Muscle layer of colon (tissue), 2 donors: ENCODE data around the gene LPIN1.
"Not testable (repeated sequence)": the region's sequence is repeated elsewhere in the genome, so short reads cannot be mapped to it uniquely, and the experiment has no call there.

Experiments used
- H3K27ac ChIP-seq: one replicate; pipeline ENCODE4 v1.7.0; 2013; ENCODE audit warnings: low read depth, mild to moderate bottlenecking, low read length, moderate library complexity
- H3K27me3 ChIP-seq, 2 donors: one replicate each; pipeline ENCODE4 v1.7.0; 2013; ENCODE audit warnings: low read length in 2 of 2, mild to moderate bottlenecking in 2 of 2; ENCODE audit not compliant: insufficient read depth in 2 of 2, control insufficient read depth in 1 of 2
- H3K36me3 ChIP-seq: one replicate; pipeline ENCODE4 v1.7.0; 2013; ENCODE audit warnings: mild to moderate bottlenecking, low read length; ENCODE audit not compliant: insufficient read depth
- H3K4me1 ChIP-seq: one replicate; pipeline ENCODE4 v1.7.0; 2013; ENCODE audit warnings: mild to moderate bottlenecking, low read length; ENCODE audit not compliant: insufficient read depth
- H3K4me3 ChIP-seq, 2 donors: one replicate each; pipeline ENCODE4 v1.7.0; 2013; ENCODE audit warnings: low read length in 2 of 2, low read depth in 1 of 2, mild to moderate bottlenecking in 1 of 2, moderate library complexity in 1 of 2
- H3K9ac ChIP-seq: one replicate; pipeline ENCODE4 v1.7.0; 2013; ENCODE audit warnings: low read length
- H3K9me3 ChIP-seq: one replicate; pipeline ENCODE4 v1.7.0; 2013; ENCODE audit warnings: mild to moderate bottlenecking, low read length
- donor health status: abdominal sarcoma.
- donor health status: Adenocarcinoma of cecum.

LPIN1 gene

GRCh38 chr2:11737852-11738251 lies 8.6 kb upstream of the LPIN1 start:
- H3K4me1 ChIP-seq, H3K4me3 ChIP-seq, H3K9me3 ChIP-seq, H3K27ac ChIP-seq, H3K36me3 ChIP-seq, H3K9ac ChIP-seq, H3K27me3 ChIP-seq: not testable (repeated sequence)

DNA sequence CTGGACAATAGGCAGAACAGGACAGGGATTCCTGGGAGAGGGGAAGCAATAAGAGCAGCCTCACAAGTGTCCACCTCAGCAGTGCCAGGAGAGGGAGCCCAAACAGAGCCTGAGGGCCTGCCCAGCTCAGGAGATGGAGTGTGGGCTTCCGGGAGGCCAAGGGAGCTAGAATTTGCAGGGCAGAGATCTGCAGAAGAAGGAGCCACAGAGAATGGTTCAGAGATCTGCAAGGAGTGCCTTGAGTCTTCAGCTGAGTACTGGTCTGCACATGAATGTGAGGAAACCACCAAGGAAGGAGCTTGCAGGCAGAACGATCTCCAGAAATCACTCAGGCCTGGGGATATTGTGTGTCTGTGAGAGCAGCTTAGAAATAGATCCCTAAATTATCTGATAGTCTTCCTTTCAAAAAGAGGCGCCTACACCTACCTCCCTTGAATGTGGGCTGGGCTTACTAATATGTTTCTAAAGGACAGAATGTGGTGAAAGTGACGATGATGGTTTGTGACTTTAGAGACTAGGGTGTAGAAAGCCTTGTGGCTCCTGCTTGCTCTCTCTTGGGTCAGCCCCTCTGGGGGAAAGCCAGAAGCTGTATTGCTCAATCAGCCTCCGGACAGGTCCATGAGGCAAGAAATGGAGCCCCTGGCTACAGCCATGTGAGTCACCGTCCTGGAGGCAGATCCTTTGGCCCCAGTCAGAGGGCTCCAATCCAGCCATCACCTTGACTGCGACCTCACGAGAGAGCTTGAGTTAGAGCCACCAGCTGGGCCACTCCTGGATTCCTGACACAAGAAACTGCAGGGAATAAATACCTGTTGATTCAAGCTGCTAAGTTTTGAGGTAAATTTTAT lies 7.6 kb upstream of the LPIN1 start:
- H3K9ac ChIP-seq = no peak overlapping the region
- H3K4me1 ChIP-seq = peaks cover 4% of the 10 kb centered on the region
- no peaks in the 10 kb centered on the region for H3K27me3 ChIP-seq
- no peak overlapping the region for H3K27ac ChIP-seq
- H3K4me3 ChIP-seq = no peak overlapping the region
- no peaks in the 10 kb centered on the region for H3K9me3 ChIP-seq
- H3K36me3 ChIP-seq = no peaks in the 10 kb centered on the region

DNA sequence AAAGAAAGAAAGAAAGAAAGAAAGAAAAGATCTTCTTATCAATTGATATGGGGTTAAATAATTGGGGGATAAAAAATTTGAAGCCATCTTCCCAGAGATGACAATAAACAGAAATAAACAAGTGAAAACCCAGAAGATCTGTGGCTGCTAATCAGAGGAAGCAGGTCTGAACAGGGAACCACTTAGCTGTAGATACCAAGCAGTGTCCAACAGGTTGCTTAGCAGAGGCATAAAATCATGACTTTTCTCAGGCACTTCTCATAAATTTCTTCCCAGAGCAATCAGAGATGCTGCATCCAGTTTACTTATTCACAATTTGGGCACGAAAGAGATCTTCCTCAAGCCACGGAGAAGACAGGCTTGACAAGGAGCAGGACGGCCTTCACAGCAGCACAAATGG lies 5.7 kb upstream of the LPIN1 start:
- Histone ChIP-seq H3K36me3 (no peaks in the 10 kb centered on the region), H3K9me3 (no peaks in the 10 kb centered on the region), H3K27ac (no peak overlapping the region), H3K4me1 (peaks cover 16% of the 10 kb centered on the region), H3K9ac (no peak overlapping the region), H3K27me3 (no peaks in the 10 kb centered on the region), H3K4me3 (no peak overlapping the region)

DNA sequence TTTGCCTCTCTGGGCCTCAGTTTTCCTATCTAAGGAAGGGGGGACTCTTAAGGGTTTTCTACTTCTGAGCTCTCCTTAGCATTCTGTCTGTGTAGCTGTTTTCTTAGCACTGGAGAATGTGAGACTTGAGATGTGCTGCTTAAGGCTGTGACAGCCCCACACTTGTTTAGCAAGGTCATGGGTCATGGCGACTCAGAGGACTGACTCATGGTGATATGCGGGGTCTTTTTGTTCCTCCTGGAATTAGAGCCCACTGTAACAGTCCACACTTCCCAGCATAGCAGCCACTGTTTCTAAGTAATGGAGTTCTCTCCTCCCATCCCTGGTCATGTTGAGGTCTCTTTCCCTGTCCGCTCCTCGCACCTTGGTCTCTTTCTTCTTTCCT lies 4.1 kb upstream of the LPIN1 start:
- Histone ChIP-seq H3K27me3 (no peaks in the 10 kb centered on the region), H3K27ac (no peak overlapping the region), H3K36me3 (no peaks in the 10 kb centered on the region)

GRCh38 chr2:11742702-11743357 lies 3.6 kb upstream of the LPIN1 start:
- Histone ChIP-seq H3K4me3 (no peak overlapping the region), H3K4me1 (peaks cover 29% of the 10 kb centered on the region), H3K27ac (no peak overlapping the region), H3K36me3 (no peaks in the 10 kb centered on the region), H3K9me3 (no peaks in the 10 kb centered on the region), H3K9ac (no peak overlapping the region), H3K27me3 (no peaks in the 10 kb centered on the region)

More for the DNA sequence above, 4.1 kb upstream of the LPIN1 start:
- Histone ChIP-seq H3K9me3 (no peaks in the 10 kb centered on the region), H3K4me3 (no peak overlapping the region), H3K9ac (no peak overlapping the region), H3K4me1 (peaks cover 24% of the 10 kb centered on the region)

GRCh38 chr2:11743366-11743765 lies 3.1 kb upstream of the LPIN1 start:
- Histone ChIP-seq H3K27ac (peak overlapping the region; percentile 16), H3K27me3 (no peaks in the 10 kb centered on the region), H3K9ac (peak overlapping the region; percentile 7), H3K36me3 (no peaks in the 10 kb centered on the region), H3K4me3 (peak overlapping the region in 1 of 2 donors; percentile 29), H3K4me1 (peaks cover 35% of the 10 kb centered on the region), H3K9me3 (no peaks in the 10 kb centered on the region)

GRCh38 chr2:11743846-11744553 lies 2.4 kb upstream of the LPIN1 start:
- H3K27me3 ChIP-seq = no peaks in the 10 kb centered on the region
- H3K27ac ChIP-seq = peak overlapping the region; percentile 60
- H3K9me3 ChIP-seq = no peaks in the 10 kb centered on the region
- peak overlapping the region; percentile 7 for H3K9ac ChIP-seq
- peak overlapping the region in 1 of 2 donors; percentile 29 for H3K4me3 ChIP-seq
- no peaks in the 10 kb centered on the region for H3K36me3 ChIP-seq
- H3K4me1 ChIP-seq = peaks cover 40% of the 10 kb centered on the region

GRCh38 chr2:11744631-11745394 lies 1.6 kb upstream of the LPIN1 start:
- peak overlapping the region in 1 of 2 donors; percentile 29 for H3K4me3 ChIP-seq
- H3K9me3 ChIP-seq = no peaks in the 10 kb centered on the region
- H3K9ac ChIP-seq = no peak overlapping the region
- H3K36me3 ChIP-seq = no peaks in the 10 kb centered on the region
- peak overlapping the region; percentile 60 for H3K27ac ChIP-seq
- peaks cover 40% of the 10 kb centered on the region for H3K4me1 ChIP-seq
- H3K27me3 ChIP-seq = no peaks in the 10 kb centered on the region

GRCh38 chr2:11745613-11746375 lies 638 bp upstream of the LPIN1 start:
- Histone ChIP-seq H3K9me3 (no peaks in the 10 kb centered on the region), H3K4me3 (peak overlapping the region; percentile 53 to 78), H3K9ac (peak overlapping the region; percentile 25), H3K27me3 (no peaks in the 10 kb centered on the region), H3K27ac (peak overlapping the region; percentile 53), H3K36me3 (no peaks in the 10 kb centered on the region), H3K4me1 (peaks cover 40% of the 10 kb centered on the region)

- Histone ChIP-seq H3K27ac (peak overlapping the region; percentile 76), H3K36me3 (no peaks in the 10 kb centered on the region), H3K4me1 (peaks cover 40% of the 10 kb centered on the region), H3K9me3 (no peaks in the 10 kb centered on the region), H3K27me3 (no peaks in the 10 kb centered on the region), H3K9ac (peak overlapping the region; percentile 60), H3K4me3 (peak overlapping the region; percentile 78 to 80)
Measured at GRCh38 chr2:11746807-11747459, 501 bp downstream of the LPIN1 start.
